CD14-positive monocyte (primary cell): ENCODE measurements around the gene LY6G6D. TPM values are rescaled to one million over a fixed set of nuclear protein-coding genes. Genes with fewer than 3 reads are reported as not detected.

Experiments
- DNase-seq, 3 donors: peaks; one replicate each; pipeline ENCODE4 v3.0.0-alpha.2; 2011 to 2022
- H2AFZ ChIP-seq: 2 replicates; pipeline ENCODE4 v1.6.0; 2012; ENCODE audit warnings: mild to moderate bottlenecking, low read depth, low read length, inconsistent platforms; ENCODE audit not compliant: insufficient read depth, poor library complexity, severe bottlenecking
- H3K27ac ChIP-seq, 2 donors: 1 replicate in 1 of 2; 2 replicates in 1 of 2; pipeline ENCODE4 v1.5.1; 2012 to 2013; ENCODE audit warnings: low read length in 2 of 2, control low read depth in 1 of 2, inconsistent platforms in 1 of 2, low read depth in 1 of 2, mild to moderate bottlenecking in 1 of 2
- H3K27me3 ChIP-seq, 2 donors: one replicate each; pipeline versions ENCODE4 v1.6.0 to v1.6.1; 2011 to 2013; ENCODE audit warnings: low read length in 2 of 2; ENCODE audit not compliant: control insufficient read depth in 2 of 2, insufficient read depth in 2 of 2
- H3K36me3 ChIP-seq, 2 donors: replicated peaks in 1 of 2; 1 replicate in 1 of 2; 2 replicates in 1 of 2; pipeline versions ENCODE4 v1.5.1 to v1.6.1; 2012 to 2013; ENCODE audit warnings: low read length in 2 of 2, control low read depth in 1 of 2, inconsistent platforms in 1 of 2, mild to moderate bottlenecking in 1 of 2; ENCODE audit not compliant: insufficient read depth in 2 of 2, control insufficient read depth in 1 of 2
- H3K4me1 ChIP-seq, 2 donors: 1 replicate in 1 of 2; 2 replicates in 1 of 2; pipeline versions ENCODE4 v1.5.1 to v1.6.1; 2012 to 2013; ENCODE audit warnings: low read length in 2 of 2, control low read depth in 1 of 2, inconsistent platforms in 1 of 2, mild to moderate bottlenecking in 1 of 2, moderate library complexity in 1 of 2; ENCODE audit not compliant: insufficient read depth in 2 of 2, control insufficient read depth in 1 of 2
- H3K4me2 ChIP-seq: replicated peaks from 2 replicates; pipeline ENCODE3; 2012; ENCODE audit warnings: low read length, moderate library complexity, mild to moderate bottlenecking; ENCODE audit not compliant: poor library complexity, severe bottlenecking; ENCODE audit errors: extremely low read depth
- H3K4me3 ChIP-seq, 3 experiments: fragments of 200-600 bp in 1 of 3; sonication (generic) in 1 of 3; replicated peaks in 1 of 3; 1 replicate in 2 of 3; 2 replicates in 1 of 3; pipeline ENCODE4 v1.5.1; 2011 to 2013; ENCODE audit warnings: low read length in 3 of 3, mild to moderate bottlenecking in 3 of 3, control low read depth in 2 of 3, low read depth in 2 of 3, inconsistent platforms in 1 of 3, moderate library complexity in 1 of 3
- H3K79me2 ChIP-seq: 2 replicates; pipeline ENCODE4 v1.6.0; 2012; ENCODE audit warnings: mild to moderate bottlenecking, control low read depth, inconsistent platforms, low read length, moderate library complexity; ENCODE audit not compliant: insufficient read depth
- H3K9ac ChIP-seq: 2 replicates; pipeline ENCODE4 v1.6.0; 2017; ENCODE audit warnings: low read length, mild to moderate bottlenecking; ENCODE audit not compliant: insufficient read depth, poor library complexity, severe bottlenecking
- H3K9me3 ChIP-seq, 2 donors: replicated peaks in 1 of 2; 1 replicate in 1 of 2; 2 replicates in 1 of 2; pipeline versions ENCODE4 v1.5.1 to v1.6.1; 2012 to 2013; ENCODE audit warnings: low read length in 2 of 2, control low read depth in 1 of 2; ENCODE audit not compliant: control insufficient read depth in 1 of 2, insufficient read depth in 1 of 2
- H4K20me1 ChIP-seq: 2 replicates; pipeline ENCODE4 v1.6.0; 2012; ENCODE audit warnings: mild to moderate bottlenecking, low read length, control low read depth, moderate library complexity; ENCODE audit not compliant: insufficient read depth
- H3K27ac Mint-ChIP-seq, 7 donors: one replicate each; pipeline ENCODE4 v1.8.0; 2020; ENCODE audit warnings: mild to moderate bottlenecking in 7 of 7, mixed read lengths in 7 of 7, moderate library complexity in 6 of 7, inconsistent platforms in 2 of 7
- H3K27me3 Mint-ChIP-seq, 3 donors: one replicate each; pipeline ENCODE4 v1.8.0; 2021 to 2022; ENCODE audit warnings: low read depth in 3 of 3, mild to moderate bottlenecking in 3 of 3, mixed read lengths in 3 of 3, moderate library complexity in 3 of 3, inconsistent platforms in 1 of 3
- H3K36me3 Mint-ChIP-seq, 2 donors: one replicate each; pipeline ENCODE4 v1.8.0; 2020; ENCODE audit warnings: mixed read lengths in 2 of 2, inconsistent platforms in 1 of 2, mild to moderate bottlenecking in 1 of 2
- H3K4me1 Mint-ChIP-seq: one replicate; pipeline ENCODE4 v1.8.0; 2020; ENCODE audit warnings: mild to moderate bottlenecking, mixed read lengths
- H3K4me3 Mint-ChIP-seq, 2 donors: one replicate each; pipeline ENCODE4 v1.8.0; 2020; ENCODE audit warnings: mild to moderate bottlenecking in 2 of 2, mixed read lengths in 2 of 2, moderate library complexity in 1 of 2
- H3K9me3 Mint-ChIP-seq, 7 donors: one replicate each; pipeline ENCODE4 v1.8.0; 2020 to 2022; ENCODE audit warnings: mixed read lengths in 7 of 7, mild to moderate bottlenecking in 6 of 7, moderate library complexity in 6 of 7, inconsistent platforms in 2 of 7
- WGBS: methylation state at CpG from one replicate; pipeline ENCODE4 v1.1.5; 2013; ENCODE audit warnings: missing lambda C conversion rate; ENCODE audit not compliant: insufficient coverage; 5-methylcytosine and 5-hydroxymethylcytosine counted together
- intact Hi-C, 2 donors: fragments of 100-400 bp; cut with micrococcal nuclease; formaldehyde crosslinking; loops; one replicate each; pipeline versions ENCODE4 v1.15.0 to v1.15.1; 2023
- polyA plus RNA-seq, 3 donors: library from polyadenylated mRNA; depleted of rRNA in 1 of 3; unstranded in 2 of 3; stranded (reverse) in 1 of 3; fragments of 300-500 nt in 2 of 3; fragments of >200 nt in 1 of 3; fragmentation: Illumina TruSeq in 2 of 3; gene quantifications; 1 replicate in 2 of 3; 2 replicates in 1 of 3; pipeline ENCODE4 v1.2.3, GENCODE V29; 2012 to 2021
- TF ChIP-seq, protein P1 (sequence below): fragments of 200-600 bp; IDR thresholded peaks from one replicate; pipeline ENCODE4 v1.8.0; 2022; ENCODE audit warnings: antibody characterized with exemption, mild to moderate bottlenecking

Gene LY6G6D
- polyA plus RNA-seq, 3 donors = not detected

GRCh38 chr6:31741815-31742214 lies 26.7 kb downstream of the LY6G6D start:
- Histone ChIP-seq H3K36me3 (peaks cover 0 to 10% of the 10 kb centered on the region in 2 donors), H3K4me3 (no peak overlapping the region), H3K27me3 (no peaks in the 10 kb centered on the region), H3K4me2 (no peak overlapping the region), H3K79me2 (peaks cover 25% of the 10 kb centered on the region), H2AFZ (no peak overlapping the region), H3K4me1 (peaks cover 38 to 48% of the 10 kb centered on the region in 2 donors), H4K20me1 (no peaks in the 10 kb centered on the region), H3K9me3 (no peaks in the 10 kb centered on the region), H3K9ac (no peak overlapping the region), H3K27ac (no peak overlapping the region)
- Mint-ChIP-seq H3K36me3 (peaks cover 9 to 22% of the 10 kb centered on the region in 2 donors), H3K27me3 (peaks cover 0 to 2% (median 0%) of the 10 kb centered on the region in 3 donors), H3K4me3 (peak overlapping the region in 1 of 2 donors; percentile 39), H3K27ac (peak overlapping the region in 4 of 7 donors; percentile 8 to 55 (median 20)), H3K4me1 (peaks cover 47% of the 10 kb centered on the region), H3K9me3 (no peaks in the 10 kb centered on the region)
- TF ChIP-seq, protein P1, sequence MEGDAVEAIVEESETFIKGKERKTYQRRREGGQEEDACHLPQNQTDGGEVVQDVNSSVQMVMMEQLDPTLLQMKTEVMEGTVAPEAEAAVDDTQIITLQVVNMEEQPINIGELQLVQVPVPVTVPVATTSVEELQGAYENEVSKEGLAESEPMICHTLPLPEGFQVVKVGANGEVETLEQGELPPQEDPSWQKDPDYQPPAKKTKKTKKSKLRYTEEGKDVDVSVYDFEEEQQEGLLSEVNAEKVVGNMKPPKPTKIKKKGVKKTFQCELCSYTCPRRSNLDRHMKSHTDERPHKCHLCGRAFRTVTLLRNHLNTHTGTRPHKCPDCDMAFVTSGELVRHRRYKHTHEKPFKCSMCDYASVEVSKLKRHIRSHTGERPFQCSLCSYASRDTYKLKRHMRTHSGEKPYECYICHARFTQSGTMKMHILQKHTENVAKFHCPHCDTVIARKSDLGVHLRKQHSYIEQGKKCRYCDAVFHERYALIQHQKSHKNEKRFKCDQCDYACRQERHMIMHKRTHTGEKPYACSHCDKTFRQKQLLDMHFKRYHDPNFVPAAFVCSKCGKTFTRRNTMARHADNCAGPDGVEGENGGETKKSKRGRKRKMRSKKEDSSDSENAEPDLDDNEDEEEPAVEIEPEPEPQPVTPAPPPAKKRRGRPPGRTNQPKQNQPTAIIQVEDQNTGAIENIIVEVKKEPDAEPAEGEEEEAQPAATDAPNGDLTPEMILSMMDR = no peak
- WGBS = 100% methylated on average over 1 of the region's 2 CpGs
- intact Hi-C loops = no loop called here
- no peak for DNase-seq

DNA sequence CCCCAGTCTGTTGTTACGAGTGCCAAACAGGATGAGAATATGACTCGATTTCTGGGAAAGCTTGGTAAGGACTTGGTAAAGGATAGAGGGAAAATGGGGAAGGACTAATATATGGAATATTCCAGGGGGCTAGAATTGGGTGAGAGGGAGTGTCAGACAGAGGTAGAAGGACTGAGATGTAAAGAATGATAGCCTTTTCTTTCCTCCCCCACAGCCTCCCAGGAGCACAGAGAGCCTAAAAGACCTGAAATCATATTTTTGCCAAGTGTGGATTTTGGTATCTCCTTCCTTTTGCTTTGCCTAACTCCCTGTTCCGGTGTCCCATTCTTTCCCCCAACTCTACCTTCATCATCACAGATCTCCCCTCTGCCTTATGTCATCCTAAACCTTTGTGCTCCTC lies 27.7 kb downstream of the LY6G6D start:
- intact Hi-C loops = no loop called here
- H3K4me3 Mint-ChIP-seq = no peak overlapping the region
- no peak overlapping the region for H3K27ac ChIP-seq
- DNase-seq = no peak
- H2AFZ ChIP-seq = no peak overlapping the region
- H3K9me3 ChIP-seq = no peaks in the 10 kb centered on the region
- peaks cover 0 to 2% (median 0%) of the 10 kb centered on the region in 3 donors for H3K27me3 Mint-ChIP-seq
- H3K27ac Mint-ChIP-seq = peak overlapping the region in 2 of 7 donors; percentile 10 to 12
- peaks cover 36% of the 10 kb centered on the region for H3K4me1 Mint-ChIP-seq
- H3K4me1 ChIP-seq = peaks cover 28 to 38% of the 10 kb centered on the region in 2 donors
- peaks cover 0 to 19% of the 10 kb centered on the region in 2 donors for H3K36me3 ChIP-seq
- H3K36me3 Mint-ChIP-seq = peaks cover 19 to 29% of the 10 kb centered on the region in 2 donors
- H3K9ac ChIP-seq = no peak overlapping the region
- TF ChIP-seq, protein P1 = no peak
- H4K20me1 ChIP-seq = no peaks in the 10 kb centered on the region
- H3K27me3 ChIP-seq = no peaks in the 10 kb centered on the region
- WGBS = no CpG with 5 or more reads among the region's 3 CpGs
- H3K79me2 ChIP-seq = peaks cover 23% of the 10 kb centered on the region
- H3K9me3 Mint-ChIP-seq = no peaks in the 10 kb centered on the region
- H3K4me2 ChIP-seq = no peak overlapping the region
- H3K4me3 ChIP-seq = no peak overlapping the region
